GM23338 (cell line): ENCODE measurements around the gene MLC1. TPM values are rescaled to one million over a fixed set of nuclear protein-coding genes. Genes with fewer than 3 reads are reported as not detected.

Source experiments
- ATAC-seq: fragments of 200-7000 bp; cut with Tn5 transposase; 3 replicates; pipeline ENCODE4 v1.9.1; 2020
- DNase-seq: peaks from one replicate; pipeline ENCODE4 v3.0.0-alpha.2; 2015; ENCODE audit warnings: low spot score
- H2AFZ ChIP-seq: fragments of 200-600 bp; sonication (generic); 2 replicates; pipeline ENCODE4 v1.8.0; 2016; ENCODE audit warnings: antibody characterized with exemption, mild to moderate bottlenecking, moderate library complexity
- H3F3A ChIP-seq: fragments of 200-600 bp; sonication (generic); replicated peaks from 2 replicates; pipeline ENCODE4 v1.8.0; 2017; ENCODE audit warnings: antibody characterized with exemption, mixed run types, low read depth
- H3K27ac ChIP-seq: fragments of 200-600 bp; sonication (generic); 2 replicates; pipeline ENCODE4 v1.6.1; 2016; ENCODE audit warnings: low read depth
- H3K27me3 ChIP-seq: fragments of 200-600 bp; sonication (generic); 2 replicates; pipeline ENCODE4 v1.8.0; 2016; ENCODE audit warnings: mild to moderate bottlenecking, mixed run types, moderate library complexity; ENCODE audit not compliant: insufficient read depth
- H3K36me3 ChIP-seq: fragments of 200-600 bp; sonication (generic); 2 replicates; pipeline ENCODE4 v1.8.0; 2016; ENCODE audit warnings: mild to moderate bottlenecking; ENCODE audit not compliant: insufficient read depth
- H3K4me1 ChIP-seq: fragments of 200-600 bp; sonication (generic); 2 replicates; pipeline ENCODE4 v1.8.0; 2016; ENCODE audit warnings: mild to moderate bottlenecking, moderate library complexity; ENCODE audit not compliant: insufficient read depth
- H3K4me2 ChIP-seq: fragments of 200-600 bp; sonication (generic); 2 replicates; pipeline ENCODE4 v1.7.1; 2017; ENCODE audit warnings: mixed run types
- H3K4me3 ChIP-seq: fragments of 200-600 bp; sonication (generic); 2 replicates; pipeline ENCODE4 v1.6.1; 2016; ENCODE audit warnings: mixed run types
- H3K79me2 ChIP-seq: fragments of 200-600 bp; sonication (generic); replicated peaks from 2 replicates; pipeline ENCODE4 v1.8.0; 2017; ENCODE audit warnings: mild to moderate bottlenecking; ENCODE audit not compliant: insufficient read depth
- H3K9me2 ChIP-seq: fragments of 200-600 bp; sonication (generic); 2 replicates; pipeline ENCODE4 v1.8.0; 2017; ENCODE audit not compliant: insufficient read depth
- H4K20me1 ChIP-seq: fragments of 200-600 bp; sonication (generic); replicated peaks from 2 replicates; pipeline ENCODE4 v1.8.0; 2017; ENCODE audit warnings: mild to moderate bottlenecking; ENCODE audit not compliant: insufficient read depth
- H3K27ac Mint-ChIP-seq: 2 replicates; pipeline ENCODE4 v1.8.0; 2020; ENCODE audit warnings: inconsistent platforms, mild to moderate bottlenecking, moderate library complexity, mixed read lengths
- H3K27me3 Mint-ChIP-seq: 3 replicates; pipeline ENCODE4 v1.8.0; 2022; ENCODE audit warnings: low read depth, mild to moderate bottlenecking, moderate library complexity, mixed read lengths, inconsistent platforms; ENCODE audit not compliant: insufficient read depth, poor library complexity
- H3K36me3 Mint-ChIP-seq: 3 replicates; pipeline ENCODE4 v1.8.0; 2021; ENCODE audit warnings: low read depth, mild to moderate bottlenecking, inconsistent platforms, moderate library complexity, mixed read lengths
- H3K4me1 Mint-ChIP-seq: 3 replicates; pipeline ENCODE4 v1.8.0; 2020; ENCODE audit warnings: mild to moderate bottlenecking, inconsistent platforms, mixed read lengths
- H3K4me3 Mint-ChIP-seq: 3 replicates; pipeline ENCODE4 v1.8.0; 2021; ENCODE audit warnings: moderate library complexity, mild to moderate bottlenecking, inconsistent platforms, mixed read lengths
- H3K9me3 Mint-ChIP-seq: 3 replicates; pipeline ENCODE4 v1.8.0; 2020; ENCODE audit warnings: moderate library complexity, mild to moderate bottlenecking, inconsistent platforms, mixed read lengths
- CREB1 ChIP-seq: fragments of 250-450 bp; sonication (Bioruptor Pico); IDR thresholded peaks from 2 replicates; pipeline ENCODE4 v1.5.0; 2020; ENCODE audit warnings: low read depth, mild to moderate bottlenecking, moderate library complexity
- CTCF ChIP-seq, 2 experiments: fragments of 200-600 bp in 1 of 2; sonication (generic) in 1 of 2; conservative IDR thresholded peaks; 2 replicates each; pipeline versions ENCODE4 v1.5.1 to v1.6.1; 2016 to 2017; ENCODE audit warnings: antibody characterized with exemption in 2 of 2, low read depth in 2 of 2, mild to moderate bottlenecking in 2 of 2, moderate library complexity in 1 of 2
- ETS1 ChIP-seq: IDR thresholded peaks from 2 replicates; pipeline ENCODE4 v1.6.1; 2016; ENCODE audit warnings: antibody characterized with exemption
- EZH2 ChIP-seq: fragments of 200-600 bp; sonication (generic); IDR thresholded peaks from one replicate; pipeline ENCODE4 v1.8.0; 2017; ENCODE audit warnings: antibody characterized with exemption, mild to moderate bottlenecking, low read depth; ENCODE audit not compliant: unreplicated experiment
- EZH2phosphoT487 ChIP-seq: fragments of 200-600 bp; sonication (generic); IDR thresholded peaks from one replicate; pipeline ENCODE4 v1.8.1; 2018; ENCODE audit warnings: antibody characterized with exemption; ENCODE audit not compliant: unreplicated experiment
- JUNB ChIP-seq: IDR thresholded peaks from one replicate; pipeline ENCODE4 v1.6.1; 2016; ENCODE audit warnings: antibody characterized with exemption; ENCODE audit not compliant: unreplicated experiment
- NANOG ChIP-seq: IDR thresholded peaks from 2 replicates; pipeline ENCODE4 v1.6.1; 2016; ENCODE audit warnings: antibody characterized with exemption, borderline replicate concordance
- POLR2AphosphoS5 ChIP-seq: IDR thresholded peaks from 2 replicates; pipeline ENCODE4 v1.6.1; 2016; ENCODE audit warnings: antibody characterized with exemption, low read depth
- REST ChIP-seq: IDR thresholded peaks from one replicate; pipeline ENCODE4 v1.6.1; 2018; ENCODE audit warnings: antibody characterized with exemption; ENCODE audit not compliant: unreplicated experiment
- STAT1 ChIP-seq: IDR thresholded peaks from one replicate; pipeline ENCODE4 v1.6.1; 2016; ENCODE audit warnings: antibody characterized with exemption; ENCODE audit not compliant: unreplicated experiment
- ZNF114 ChIP-seq: fragments of 250-450 bp; sonication (Bioruptor Pico); IDR thresholded peaks from 2 replicates; pipeline ENCODE4 v1.5.0; 2020; ENCODE audit warnings: mild to moderate bottlenecking, moderate library complexity
- ZNF331 ChIP-seq: fragments of 250-450 bp; sonication (Bioruptor Pico); IDR thresholded peaks from 2 replicates; pipeline ENCODE4 v1.5.0; 2020; ENCODE audit warnings: low read depth, mild to moderate bottlenecking, moderate library complexity
- ZNF462 ChIP-seq: fragments of 250-450 bp; sonication (Bioruptor Pico); IDR thresholded peaks from 2 replicates; pipeline ENCODE4 v1.5.0; 2020; ENCODE audit warnings: mild to moderate bottlenecking, moderate library complexity
- polyA plus RNA-seq: library from polyadenylated mRNA; unstranded; fragments of >200 nt; fragmentation: Nextera tagmentation; extraction: Ambion mirVana; gene quantifications from 2 replicates; pipeline ENCODE4 v1.2.1, GENCODE V29; 2016
- total RNA-seq: library from RNA; depleted of rRNA; stranded (reverse); fragments of >200 nt; shearing (Covaris generic); gene quantifications from 2 replicates; pipeline ENCODE4 v1.2.3, GENCODE V29; 2014

Gene MLC1
- total and polyA plus RNA-seq, 2 experiments from 2014 or later: not detected

GRCh38 chr22:50031189-50032091 is 53.8 kb downstream of the MLC1 start:
- H3K27ac Mint-ChIP-seq: no peak overlapping the region
- Histone ChIP-seq H3K36me3 (no peaks in the 10 kb centered on the region), H3K4me3 (no peak overlapping the region), H4K20me1 (no peaks in the 10 kb centered on the region), H3F3A (no peaks in the 10 kb centered on the region), H3K27ac (no peak overlapping the region), H3K79me2 (no peaks in the 10 kb centered on the region), H3K4me2 (no peak overlapping the region), H2AFZ (no peak overlapping the region), H3K9me2 (no peaks in the 10 kb centered on the region), H3K27me3 (peaks cover 17% of the 10 kb centered on the region; the same call in 1 of the 2 replicates), H3K4me1 (no peaks in the 10 kb centered on the region)
- H3K4me1 Mint-ChIP-seq: no peaks in the 10 kb centered on the region
- ATAC-seq (no peak), DNase-seq (no peak)
- H3K4me3 Mint-ChIP-seq: no peak overlapping the region
- no peak for TF ChIP-seq REST
- no peak for TF ChIP-seq JUNB
- TF ChIP-seq EZH2: no peak
- no peak for TF ChIP-seq ZNF331 (CRISPR knock-in tag)
- TF ChIP-seq ZNF114: no peak
- TF ChIP-seq STAT1: no peak
- no peak for TF ChIP-seq ETS1
- TF ChIP-seq ZNF462 (CRISPR knock-in tag): no peak
- TF ChIP-seq EZH2phosphoT487: no peak
- TF ChIP-seq POLR2AphosphoS5: no peak
- TF ChIP-seq NANOG: no peak
- TF ChIP-seq CTCF (conservative IDR thresholded peaks at IDR 0.05; ENCODE audit: low read depth in 2 of 2): no peak
- TF ChIP-seq CREB1 (CRISPR knock-in tag): no peak
- no peaks in the 10 kb centered on the region for H3K36me3 Mint-ChIP-seq
- peaks cover 18% of the 10 kb centered on the region for H3K27me3 Mint-ChIP-seq
- H3K9me3 Mint-ChIP-seq: no peaks in the 10 kb centered on the region
